Panc1 (cell line): Measurements from ENCODE around the gene MFAP4. TPM values are rescaled to one million over a fixed set of nuclear protein-coding genes. Genes with fewer than 3 reads are reported as not detected.

Source experiments
- ATAC-seq: fragments of 200-7000 bp; cut with Tn5 transposase; 2 replicates; pipeline ENCODE4 v1.9.1; 2020; ENCODE audit warnings: mild to moderate bottlenecking, moderate library complexity
- BruUV-seq: library from RNA; stranded (reverse); fragments of 400-500 nt; replicated peaks from 2 replicates; lab custom pipeline; 2021; lab: Mats Ljungman, UMichigan
- CTCF ChIA-PET: fragments of 300-600 bp; sonication (Branson Sonifier 250); formaldehyde crosslinking; loops from one replicate; lab custom pipeline; 2022; ENCODE audit warnings: antibody characterized with exemption; lab: Charles Lee
- POLR2A ChIA-PET: fragments of 300-600 bp; sonication (Branson Sonifier 250); formaldehyde crosslinking; loops from one replicate; lab custom pipeline; 2022; ENCODE audit warnings: antibody characterized with exemption; lab: Charles Lee
- DNase-seq: peaks from one replicate; pipeline ENCODE4 v3.0.0-alpha.2; 2010; ENCODE audit warnings: low read depth, low spot score
- H3K27ac ChIP-seq: 2 replicates; pipeline ENCODE4 v1.5.1; 2011; ENCODE audit warnings: mild to moderate bottlenecking, low read length, inconsistent platforms
- H3K27me3 ChIP-seq: fragments of 200-500 bp; sonication (Bioruptor generic); 2 replicates; pipeline ENCODE4 v1.6.0; 2014; ENCODE audit warnings: low read length, inconsistent platforms; ENCODE audit not compliant: control insufficient read depth, insufficient read depth
- H3K36me3 ChIP-seq: fragments of 200-500 bp; sonication (Bioruptor generic); 2 replicates; pipeline ENCODE4 v1.5.1; 2014; ENCODE audit warnings: inconsistent platforms, mild to moderate bottlenecking, low read length, moderate library complexity; ENCODE audit not compliant: control insufficient read depth, insufficient read depth
- H3K4me1 ChIP-seq: 2 replicates; pipeline ENCODE4 v1.5.1; 2011; ENCODE audit warnings: inconsistent platforms, mild to moderate bottlenecking, low read length, moderate library complexity; ENCODE audit not compliant: control insufficient read depth, insufficient read depth
- H3K4me3 ChIP-seq, 2 experiments: 2 replicates each; pipeline ENCODE4 v1.5.1; 2011 to 2012; ENCODE audit warnings: low read depth in 2 of 2, low read length in 2 of 2, mild to moderate bottlenecking in 2 of 2, inconsistent platforms in 1 of 2, moderate library complexity in 1 of 2
- H3K9me3 ChIP-seq: fragments of 200-500 bp; sonication (Bioruptor generic); 2 replicates; pipeline ENCODE4 v1.5.1; 2014; ENCODE audit warnings: low read depth, mild to moderate bottlenecking, inconsistent platforms, low read length, moderate library complexity; ENCODE audit not compliant: control insufficient read depth, insufficient read depth
- CTCF ChIP-seq: fragments of 450-650 bp; IDR thresholded peaks from 2 replicates; pipeline ENCODE4 v1.5.1; 2017; ENCODE audit warnings: mild to moderate bottlenecking
- POLR2AphosphoS5 ChIP-seq: IDR thresholded peaks from 2 replicates; pipeline ENCODE4 v1.6.1; 2012; ENCODE audit warnings: mild to moderate bottlenecking, low read depth, low read length, moderate library complexity
- REST ChIP-seq, 2 experiments: IDR thresholded peaks; 2 replicates each; pipeline ENCODE4 v1.6.1; 2011 to 2012; ENCODE audit warnings: low read depth in 2 of 2, control low read depth in 1 of 2, low read length in 1 of 2, mild to moderate bottlenecking in 1 of 2, moderate library complexity in 1 of 2; ENCODE audit not compliant: insufficient read depth in 1 of 2
- SIN3A ChIP-seq: IDR thresholded peaks from 2 replicates; pipeline ENCODE4 v1.6.1; 2012; ENCODE audit warnings: low read depth, mild to moderate bottlenecking, low read length, moderate library complexity, borderline replicate concordance; ENCODE audit not compliant: insufficient read depth
- TCF7L2 ChIP-seq: IDR thresholded peaks from 2 replicates; pipeline ENCODE4 v1.6.1; 2011; ENCODE audit warnings: mild to moderate bottlenecking, low read depth, low read length, inconsistent platforms
- in situ Hi-C: cut with HindIII; loops from 2 replicates; pipeline ENCODE4 v1.10.0; 2016; ENCODE audit warnings: low sequenced_read_pairs, low pct_unique_long_range_greater_than_20kb
- intact Hi-C: fragments of 100-400 bp; cut with micrococcal nuclease; formaldehyde crosslinking; loops from one replicate; pipeline ENCODE4 v1.10.0; 2022; ENCODE audit not compliant: unreplicated experiment
- total RNA-seq: library from RNA; stranded (reverse); gene quantifications from one replicate; pipeline ENCODE4 v1.2.1, GENCODE V29; 2021; ENCODE audit not compliant: unreplicated experiment

MFAP4 gene
- total RNA-seq, 1 experiment from 2014 or later: 0.92 TPM

- Histone ChIP-seq H3K4me1 (no peaks in the 10 kb centered on the region), H3K9me3 (no peaks in the 10 kb centered on the region), H3K27ac (no peak overlapping the region), H3K4me3 (no peak overlapping the region), H3K36me3 (no peaks in the 10 kb centered on the region), H3K27me3 (no peaks in the 10 kb centered on the region)
- intact Hi-C loops: no loop called here
- in situ Hi-C loops: no loop called here
- CTCF ChIA-PET: interaction anchor here (0.6 kb wide), 1 partner anchor 128 kb away, joined by 3 read pairs; no protein-coding TSS in a partner anchor
- peak; percentile 64 for ATAC-seq
- TF ChIP-seq REST (IDR thresholded peaks at IDR 0.05; ENCODE audit: insufficient read depth in 1 of 2, low read depth in 2 of 2, low read length in 1 of 2): no peak
- TF ChIP-seq CTCF: no peak
- no peak for TF ChIP-seq SIN3A
- TF ChIP-seq POLR2AphosphoS5: no peak
- TF ChIP-seq TCF7L2: no peak
- no TSS peak for BruUV-seq
- no peak for DNase-seq
- POLR2A ChIA-PET: no interaction called here
Measured at GRCh38 chr17:19336938-19337711, 49.9 kb downstream of the MFAP4 start.

GRCh38 chr17:19335951-19336631 lies 50.9 kb downstream of the MFAP4 start:
- Histone ChIP-seq H3K27ac (no peak overlapping the region), H3K4me1 (no peaks in the 10 kb centered on the region), H3K36me3 (no peaks in the 10 kb centered on the region), H3K9me3 (no peaks in the 10 kb centered on the region), H3K4me3 (no peak overlapping the region), H3K27me3 (no peaks in the 10 kb centered on the region)
- intact Hi-C loops (no loop called here), in situ Hi-C loops (no loop called here)
- no TSS peak for BruUV-seq
- POLR2A ChIA-PET: no interaction called here
- CTCF ChIA-PET: no interaction called here
- DNase-seq (no peak), ATAC-seq (no peak)
- TF ChIP-seq REST (IDR thresholded peaks at IDR 0.05; ENCODE audit: insufficient read depth in 1 of 2, low read depth in 2 of 2, low read length in 1 of 2) (no peak), SIN3A (no peak), CTCF (no peak), TCF7L2 (no peak), POLR2AphosphoS5 (no peak; the same call in 1 of the 2 replicates)
